Endothelial cell of umbilical vein (primary cell): ENCODE measurements around the gene CDH22. TPM values are rescaled to one million over a fixed set of nuclear protein-coding genes. Genes with fewer than 3 reads are reported as not detected.

Experiments
- BruUV-seq: library from RNA; stranded (reverse); fragments of 400-500 nt; replicated peaks from 2 replicates; lab custom pipeline; 2021; lab: Mats Ljungman, UMichigan
- CTCF ChIA-PET: fragments of 300-600, 350-600 bp; sonication (Branson Sonifier 250); formaldehyde crosslinking; loops from one replicate; lab custom pipeline; 2021; ENCODE audit warnings: antibody characterized with exemption, inconsistent platforms; lab: Charles Lee
- POLR2A ChIA-PET: fragments of 300-600, 350-600 bp; sonication (Branson Sonifier 250); formaldehyde crosslinking; loops from one replicate; lab custom pipeline; 2021; ENCODE audit warnings: antibody characterized with exemption, inconsistent platforms; lab: Charles Lee
- DNase-seq: peaks from one replicate; pipeline ENCODE4 v3.0.0-alpha.2; 2011; ENCODE audit warnings: low read depth, low spot score
- FAIRE-seq: peaks from 2 replicates; lab custom pipeline; 2011; peaks lifted over from hg19 to GRCh38; lab: Jason Lieb, UNC
- H2AFZ ChIP-seq: 2 replicates; pipeline ENCODE4 v1.6.0; 2012; ENCODE audit warnings: low read depth, low read length, control low read depth, inconsistent platforms
- H3K27ac ChIP-seq: 2 replicates; pipeline ENCODE4 v1.5.1; 2011; ENCODE audit warnings: low read depth, mild to moderate bottlenecking, control low read depth, low read length, moderate library complexity; ENCODE audit not compliant: insufficient read depth
- H3K27me3 ChIP-seq, 2 experiments: 2 replicates each; pipeline versions ENCODE4 v1.6.0 to v1.6.1; 2011; ENCODE audit warnings: low read length in 2 of 2, mixed read lengths in 1 of 2; ENCODE audit not compliant: control insufficient read depth in 2 of 2, insufficient read depth in 2 of 2
- H3K36me3 ChIP-seq, 2 experiments: 2 replicates in 1 of 2; 3 replicates in 1 of 2; pipeline ENCODE4 v1.5.1; 2011; ENCODE audit warnings: low read length in 2 of 2, mild to moderate bottlenecking in 1 of 2, moderate library complexity in 1 of 2; ENCODE audit not compliant: control insufficient read depth in 2 of 2, insufficient read depth in 2 of 2; ENCODE audit errors: extremely low read depth in 1 of 2
- H3K4me1 ChIP-seq: 3 replicates; pipeline ENCODE4 v1.5.1; 2011; ENCODE audit warnings: mild to moderate bottlenecking, low read length; ENCODE audit not compliant: control insufficient read depth, insufficient read depth; ENCODE audit errors: extremely low read depth
- H3K4me2 ChIP-seq: 2 replicates; pipeline ENCODE4 v1.6.1; 2011; ENCODE audit warnings: low read length, control low read depth, mixed read lengths; ENCODE audit not compliant: insufficient read depth
- H3K4me3 ChIP-seq, 3 experiments: fragments of 200-600 bp in 1 of 3; sonication (generic), shearing (Covaris generic) in 1 of 3; replicated peaks in 1 of 3; 2 replicates each; pipeline ENCODE4 v1.5.1; 2011 to 2016; ENCODE audit warnings: control low read depth in 3 of 3, low read length in 3 of 3, mild to moderate bottlenecking in 2 of 3, inconsistent platforms in 1 of 3, low read depth in 1 of 3, moderate library complexity in 1 of 3; ENCODE audit not compliant: insufficient read depth in 1 of 3
- H3K79me2 ChIP-seq: 2 replicates; pipeline ENCODE4 v1.6.0; 2012; ENCODE audit warnings: low read length, inconsistent platforms; ENCODE audit not compliant: control insufficient read depth, insufficient read depth
- H3K9ac ChIP-seq: replicated peaks from 2 replicates; pipeline ENCODE3; 2011; ENCODE audit warnings: low read length, control low read depth; ENCODE audit not compliant: insufficient read depth; ENCODE audit errors: extremely low read depth
- H3K9me1 ChIP-seq: replicated peaks from 3 replicates; pipeline ENCODE4 v1.6.0; 2011; ENCODE audit warnings: mild to moderate bottlenecking, low read length; ENCODE audit not compliant: control insufficient read depth, insufficient read depth; ENCODE audit errors: extremely low read depth
- H3K9me3 ChIP-seq: replicated peaks from 2 replicates; pipeline ENCODE4 v1.5.1; 2012; ENCODE audit warnings: low read length, inconsistent platforms; ENCODE audit not compliant: control insufficient read depth, insufficient read depth
- H4K20me1 ChIP-seq: replicated peaks from 2 replicates; pipeline ENCODE3; 2011; ENCODE audit warnings: mild to moderate bottlenecking, low read length; ENCODE audit not compliant: control insufficient read depth, insufficient read depth; ENCODE audit errors: extremely low read depth
- EZH2 ChIP-seq: IDR thresholded peaks from 2 replicates; pipeline ENCODE4 v1.6.1; 2012; ENCODE audit warnings: borderline replicate concordance, low read depth, mild to moderate bottlenecking, moderate library complexity, low read length, inconsistent platforms; ENCODE audit not compliant: severe bottlenecking
- GATA2 ChIP-seq: IDR thresholded peaks from 2 replicates; pipeline ENCODE4 v1.7.0; 2011; ENCODE audit warnings: low read depth, mild to moderate bottlenecking, moderate library complexity, mixed read lengths, low read length; ENCODE audit not compliant: insufficient read length, insufficient read depth
- JUN ChIP-seq: IDR thresholded peaks from 2 replicates; pipeline ENCODE4 v1.6.1; 2011; ENCODE audit warnings: borderline replicate concordance, low read depth; ENCODE audit not compliant: insufficient read length, insufficient read depth
- MAX ChIP-seq: IDR thresholded peaks from 2 replicates; pipeline ENCODE4 v1.6.1; 2011; ENCODE audit not compliant: insufficient read depth, insufficient read length
- MYC ChIP-seq: IDR thresholded peaks from one replicate; pipeline ENCODE4 v1.6.1; 2011; ENCODE audit warnings: mild to moderate bottlenecking, low read depth, low read length
- POLR2A ChIP-seq: IDR thresholded peaks from 2 replicates; pipeline ENCODE4 v1.6.1; 2012; ENCODE audit warnings: low read depth, mild to moderate bottlenecking, control low read depth, low read length
- POLR2AphosphoS5 ChIP-seq: IDR thresholded peaks from 2 replicates; pipeline ENCODE4 v1.6.1; 2012; ENCODE audit warnings: low read depth, mild to moderate bottlenecking, control low read depth, low read length, moderate library complexity; ENCODE audit not compliant: insufficient read depth
- dilution Hi-C: fragments of 300-500 bp; cut with MboI; formaldehyde crosslinking; loops from one replicate; pipeline ENCODE4 v1.15.0; 2019; ENCODE audit warnings: low sequenced_read_pairs; ENCODE audit not compliant: extremely low pct_ligation_motif_present
- intact Hi-C: fragments of 100-400 bp; cut with micrococcal nuclease; formaldehyde crosslinking; loops from one replicate; pipeline ENCODE4 v1.10.0; 2022
- polyA plus RNA-seq, 4 experiments: library from polyadenylated mRNA; depleted of rRNA in 3 of 4; stranded (reverse) in 3 of 4; unstranded in 1 of 4; fragments of >200 nt; gene quantifications; 2 replicates each; pipeline versions ENCODE4 v1.2.1 to v1.2.3, GENCODE V29; 2011 to 2012; ENCODE audit warnings: missing spikeins in 1 of 4
- total RNA-seq: library from RNA; stranded (reverse); gene quantifications from 2 replicates; pipeline ENCODE4 v1.2.3, GENCODE V29; 2021
- TF ChIP-seq, protein P1 (sequence below), 2 donors: IDR thresholded peaks; 1 replicate in 1 of 2; 2 replicates in 1 of 2; pipeline ENCODE4 v1.5.1; 2011; ENCODE audit warnings: low read length in 2 of 2, mild to moderate bottlenecking in 2 of 2, moderate library complexity in 2 of 2, control low read depth in 1 of 2, inconsistent platforms in 1 of 2, low read depth in 1 of 2; ENCODE audit not compliant: insufficient read depth in 1 of 2; ENCODE audit errors: extremely low read depth in 1 of 2

Gene CDH22
- total and polyA plus RNA-seq, 2 donors (not counting 3 experiments of a cell fraction or from before 2014, with no cell fraction given): not detected

GRCh38 chr20:46205349-46205748 lies 102.9 kb downstream of the CDH22 start:
- intact Hi-C loops: loop anchor here (5.0 kb wide), 2 partner anchors 52 to 142 kb away; no protein-coding TSS in a partner anchor
- DNase-seq: no peak

More at GRCh38 chr20:46205349-46205748, 102.9 kb downstream of the CDH22 start:
- dilution Hi-C loops: no loop called here
- CTCF ChIA-PET: interaction anchor here (1.1 to 1.3 kb wide), 2 partner anchors 9 to 30 kb away, joined by 3 read pairs; no protein-coding TSS in a partner anchor
- Histone ChIP-seq H3K9ac (no peak overlapping the region), H3K4me1 (peaks cover 15% of the 10 kb centered on the region), H3K27ac (no peak overlapping the region), H3K9me3 (no peaks in the 10 kb centered on the region), H3K27me3 (peaks cover 13 to 23% of the 10 kb centered on the region in 2 experiments), H3K9me1 (no peaks in the 10 kb centered on the region), H3K79me2 (no peaks in the 10 kb centered on the region), H3K36me3 (no peaks in the 10 kb centered on the region), H3K4me3 (no peak overlapping the region), H4K20me1 (no peaks in the 10 kb centered on the region), H2AFZ (no peak overlapping the region), H3K4me2 (no peak overlapping the region)
- peak; percentile 73 for FAIRE-seq
- POLR2A ChIA-PET: no interaction called here
- no peak for TF ChIP-seq GATA2
- TF ChIP-seq EZH2: no peak
- no peak for TF ChIP-seq MYC
- TF ChIP-seq POLR2A: no peak
- no peak for TF ChIP-seq JUN
- TF ChIP-seq MAX: no peak
- TF ChIP-seq POLR2AphosphoS5: no peak
- TF ChIP-seq, protein P1, sequence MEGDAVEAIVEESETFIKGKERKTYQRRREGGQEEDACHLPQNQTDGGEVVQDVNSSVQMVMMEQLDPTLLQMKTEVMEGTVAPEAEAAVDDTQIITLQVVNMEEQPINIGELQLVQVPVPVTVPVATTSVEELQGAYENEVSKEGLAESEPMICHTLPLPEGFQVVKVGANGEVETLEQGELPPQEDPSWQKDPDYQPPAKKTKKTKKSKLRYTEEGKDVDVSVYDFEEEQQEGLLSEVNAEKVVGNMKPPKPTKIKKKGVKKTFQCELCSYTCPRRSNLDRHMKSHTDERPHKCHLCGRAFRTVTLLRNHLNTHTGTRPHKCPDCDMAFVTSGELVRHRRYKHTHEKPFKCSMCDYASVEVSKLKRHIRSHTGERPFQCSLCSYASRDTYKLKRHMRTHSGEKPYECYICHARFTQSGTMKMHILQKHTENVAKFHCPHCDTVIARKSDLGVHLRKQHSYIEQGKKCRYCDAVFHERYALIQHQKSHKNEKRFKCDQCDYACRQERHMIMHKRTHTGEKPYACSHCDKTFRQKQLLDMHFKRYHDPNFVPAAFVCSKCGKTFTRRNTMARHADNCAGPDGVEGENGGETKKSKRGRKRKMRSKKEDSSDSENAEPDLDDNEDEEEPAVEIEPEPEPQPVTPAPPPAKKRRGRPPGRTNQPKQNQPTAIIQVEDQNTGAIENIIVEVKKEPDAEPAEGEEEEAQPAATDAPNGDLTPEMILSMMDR (IDR thresholded peaks at IDR 0.05; ENCODE audit: extremely low read depth in 1 of 2, insufficient read depth in 1 of 2, low read depth in 1 of 2, low read length in 2 of 2): no peak
- BruUV-seq: no TSS peak
